Measurements from ENCODE around the gene THNSL1. TPM values are rescaled to one million over a fixed set of nuclear protein-coding genes. Genes with fewer than 3 reads are reported as not detected.

THNSL1 gene
- total and polyA plus RNA-seq, 9 of the 15 experiments (the other 6 are each of a cell fraction or from before 2014, with no cell fraction given) = 4.5 to 8.6 (median 6.3) TPM

DNA sequence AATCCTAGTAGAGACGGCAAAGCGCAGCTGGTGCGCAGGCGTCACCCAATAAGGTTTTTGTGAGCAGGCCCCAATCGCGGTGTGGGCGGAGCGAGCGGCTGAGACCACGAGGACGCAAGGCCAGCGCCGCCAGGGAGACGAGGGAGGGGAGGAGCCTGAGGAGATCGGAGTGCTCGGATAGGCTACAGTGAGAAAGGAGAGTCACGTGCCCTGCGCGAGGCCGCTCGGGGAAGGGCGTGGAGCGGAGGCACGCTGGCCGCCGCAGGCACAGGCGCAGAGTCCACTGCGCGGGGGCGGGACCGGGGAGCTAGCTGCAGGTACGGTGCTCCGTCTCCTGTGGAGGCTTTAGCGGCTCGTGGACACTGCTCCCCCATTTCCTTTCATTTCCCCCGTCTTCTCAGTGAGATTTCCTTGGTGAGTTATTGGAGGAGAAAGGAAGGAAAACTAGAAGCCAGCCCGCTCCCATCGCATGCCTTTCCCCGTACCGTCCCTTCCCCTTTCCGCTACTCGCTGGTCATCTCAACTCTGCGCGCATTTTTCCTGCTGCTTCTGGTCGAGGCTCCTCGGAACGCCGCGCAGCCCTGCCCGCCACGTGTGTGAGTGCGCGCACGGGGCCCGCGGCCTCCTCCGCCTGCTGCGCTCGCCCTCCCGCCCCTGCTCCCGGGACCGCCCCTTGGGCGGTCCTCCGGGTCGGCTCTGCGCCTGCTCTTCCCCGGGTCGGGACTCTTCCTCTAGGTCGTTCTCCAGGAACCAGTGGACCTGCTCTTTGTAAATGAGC lies at the start of gene THNSL1 (continued):
- TF ChIP-seq CCAR2 (IDR thresholded peaks at IDR 0.05; ENCODE audit: low read depth, low read length) (no peak), ZNF830 (CRISPR knock-in tag; IDR thresholded peaks at IDR 0.05) (0 out of 2 replicates have a peak, but pooled peaks have one; percentile 63), DNMT1 (IDR thresholded peaks at IDR 0.05) (no peak), PURB (CRISPR knock-in tag; IDR thresholded peaks at IDR 0.05; ENCODE audit: low read depth) (no peak), ZNF121 (CRISPR knock-in tag; conservative IDR thresholded peaks at IDR 0.05) (peak; percentile 72), HCFC1 (IDR thresholded peaks at IDR 0.05; ENCODE audit: low read depth, low read length) (peak; percentile 17; the same call in 1 of the 2 replicates), GTF2A2 (tag; IDR thresholded peaks at IDR 0.05) (no peak), STAT6 (CRISPR knock-in tag; IDR thresholded peaks at IDR 0.05) (0 out of 2 replicates have a peak, but pooled peaks have one; percentile 54), SP2 (IDR thresholded peaks at IDR 0.05; ENCODE audit: extremely low read depth, low read depth, low read length, poor library complexity, severe bottlenecking) (no peak), ZSCAN29 (IDR thresholded peaks at IDR 0.05) (no peak), STAT5B (CRISPR knock-in tag; IDR thresholded peaks at IDR 0.05) (no peak), HLTF (IDR thresholded peaks at IDR 0.05) (peak; percentile 30; the same call in 1 of the 2 replicates), FIP1L1 (IDR thresholded peaks at IDR 0.05; ENCODE audit: low read depth, low read length, poor library complexity, severe bottlenecking) (peak; percentile 51), CBX5 (IDR thresholded peaks at IDR 0.05; ENCODE audit: borderline replicate concordance, low read depth) (no peak), BHLHE40 (IDR thresholded peaks at IDR 0.05; ENCODE audit: low read length) (peak; percentile 98), FOSL1 (tag; conservative IDR thresholded peaks at IDR 0.05) (no peak; the same call in 1 of the 2 replicates), ZNF445 (CRISPR knock-in tag; IDR thresholded peaks at IDR 0.05; ENCODE audit: low read depth) (no peak), TSC22D4 (tag; IDR thresholded peaks at IDR 0.05) (no peak), ZBTB34 (CRISPR knock-in tag; IDR thresholded peaks at IDR 0.05) (no peak), ZNF12 (CRISPR knock-in tag; IDR thresholded peaks at IDR 0.05) (peak; percentile 87), FOXK1 (CRISPR knock-in tag; IDR thresholded peaks at IDR 0.05; ENCODE audit: borderline replicate concordance) (peak; percentile 97; the same call in 1 of the 2 replicates), BRD9 (IDR thresholded peaks at IDR 0.05; ENCODE audit: low read depth, partially characterized antibody) (peak; percentile 51), JUN (IDR thresholded peaks at IDR 0.05; ENCODE audit: borderline replicate concordance, low read depth, low read length) (peak; percentile 76; the same call in 1 of the 2 replicates), JUN (CRISPR knock-in tag; IDR thresholded peaks at IDR 0.05; ENCODE audit: borderline replicate concordance) (peak; percentile 95)
- TF ChIP-seq, protein P1, sequence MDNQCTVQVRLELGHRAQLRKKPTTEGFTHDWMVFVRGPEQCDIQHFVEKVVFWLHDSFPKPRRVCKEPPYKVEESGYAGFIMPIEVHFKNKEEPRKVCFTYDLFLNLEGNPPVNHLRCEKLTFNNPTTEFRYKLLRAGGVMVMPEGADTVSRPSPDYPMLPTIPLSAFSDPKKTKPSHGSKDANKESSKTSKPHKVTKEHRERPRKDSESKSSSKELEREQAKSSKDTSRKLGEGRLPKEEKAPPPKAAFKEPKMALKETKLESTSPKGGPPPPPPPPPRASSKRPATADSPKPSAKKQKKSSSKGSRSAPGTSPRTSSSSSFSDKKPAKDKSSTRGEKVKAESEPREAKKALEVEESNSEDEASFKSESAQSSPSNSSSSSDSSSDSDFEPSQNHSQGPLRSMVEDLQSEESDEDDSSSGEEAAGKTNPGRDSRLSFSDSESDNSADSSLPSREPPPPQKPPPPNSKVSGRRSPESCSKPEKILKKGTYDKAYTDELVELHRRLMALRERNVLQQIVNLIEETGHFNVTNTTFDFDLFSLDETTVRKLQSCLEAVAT (IDR thresholded peaks at IDR 0.05) = no peak
